ENCODE measurements around the gene CFAP46.
"Not testable (repeated sequence)": the region's sequence is repeated elsewhere in the genome, so short reads cannot be mapped to it uniquely, and the experiment has no call there.

- TF ChIP-seq NFE2L2 (IDR thresholded peaks at IDR 0.05; ENCODE audit: low read depth, low read length); POLR2A (IDR thresholded peaks at IDR 0.05; ENCODE audit: low read depth, low read length); CEBPB (IDR thresholded peaks at IDR 0.05; ENCODE audit: low read depth, low read length); CTCF (conservative IDR thresholded peaks at IDR 0.05; ENCODE audit: low read depth, low read length); SMC3 (IDR thresholded peaks at IDR 0.05; ENCODE audit: low read depth, low read length); RAD21 (IDR thresholded peaks at IDR 0.05; ENCODE audit: low read length); MAZ (IDR thresholded peaks at IDR 0.05; ENCODE audit: borderline replicate concordance, low read depth, low read length); MAFK (IDR thresholded peaks at IDR 0.05; ENCODE audit: low read depth, low read length); RCOR1 (IDR thresholded peaks at IDR 0.05; ENCODE audit: insufficient replicate concordance, low read length); CHD1 (IDR thresholded peaks at IDR 0.05; ENCODE audit: low read depth, low read length); BHLHE40 (IDR thresholded peaks at IDR 0.05; ENCODE audit: low read depth, low read length): not testable (repeated sequence)
- TF ChIP-seq, protein P1, sequence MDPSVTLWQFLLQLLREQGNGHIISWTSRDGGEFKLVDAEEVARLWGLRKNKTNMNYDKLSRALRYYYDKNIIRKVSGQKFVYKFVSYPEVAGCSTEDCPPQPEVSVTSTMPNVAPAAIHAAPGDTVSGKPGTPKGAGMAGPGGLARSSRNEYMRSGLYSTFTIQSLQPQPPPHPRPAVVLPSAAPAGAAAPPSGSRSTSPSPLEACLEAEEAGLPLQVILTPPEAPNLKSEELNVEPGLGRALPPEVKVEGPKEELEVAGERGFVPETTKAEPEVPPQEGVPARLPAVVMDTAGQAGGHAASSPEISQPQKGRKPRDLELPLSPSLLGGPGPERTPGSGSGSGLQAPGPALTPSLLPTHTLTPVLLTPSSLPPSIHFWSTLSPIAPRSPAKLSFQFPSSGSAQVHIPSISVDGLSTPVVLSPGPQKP (IDR thresholded peaks at IDR 0.05; ENCODE audit: borderline replicate concordance, low read depth, low read length), result not testable (repeated sequence)
These were observed 13.9 kb upstream of the CFAP46 start for GRCh38 chr10:132956259-132956658.
